Endothelial cell of umbilical vein (primary cell): Measurements from ENCODE around the gene CHM. TPM values are rescaled to one million over a fixed set of nuclear protein-coding genes. Genes with fewer than 3 reads are reported as not detected.

ENCODE experiments used
- BruUV-seq: library from RNA; stranded (reverse); fragments of 400-500 nt; replicated peaks from 2 replicates; lab custom pipeline; 2021; lab: Mats Ljungman, UMichigan
- CTCF ChIA-PET: fragments of 300-600, 350-600 bp; sonication (Branson Sonifier 250); formaldehyde crosslinking; loops from one replicate; lab custom pipeline; 2021; ENCODE audit warnings: antibody characterized with exemption, inconsistent platforms; lab: Charles Lee
- POLR2A ChIA-PET: fragments of 300-600, 350-600 bp; sonication (Branson Sonifier 250); formaldehyde crosslinking; loops from one replicate; lab custom pipeline; 2021; ENCODE audit warnings: antibody characterized with exemption, inconsistent platforms; lab: Charles Lee
- DNase-seq: peaks from one replicate; pipeline ENCODE4 v3.0.0-alpha.2; 2011; ENCODE audit warnings: low read depth, low spot score
- FAIRE-seq: peaks from 2 replicates; lab custom pipeline; 2011; peaks lifted over from hg19 to GRCh38; lab: Jason Lieb, UNC
- H2AFZ ChIP-seq: 2 replicates; pipeline ENCODE4 v1.6.0; 2012; ENCODE audit warnings: low read depth, low read length, control low read depth, inconsistent platforms
- H3K27ac ChIP-seq: 2 replicates; pipeline ENCODE4 v1.5.1; 2011; ENCODE audit warnings: low read depth, mild to moderate bottlenecking, control low read depth, low read length, moderate library complexity; ENCODE audit not compliant: insufficient read depth
- H3K27me3 ChIP-seq, 2 experiments: 2 replicates each; pipeline versions ENCODE4 v1.6.0 to v1.6.1; 2011; ENCODE audit warnings: low read length in 2 of 2, mixed read lengths in 1 of 2; ENCODE audit not compliant: control insufficient read depth in 2 of 2, insufficient read depth in 2 of 2
- H3K36me3 ChIP-seq, 2 experiments: 2 replicates in 1 of 2; 3 replicates in 1 of 2; pipeline ENCODE4 v1.5.1; 2011; ENCODE audit warnings: low read length in 2 of 2, mild to moderate bottlenecking in 1 of 2, moderate library complexity in 1 of 2; ENCODE audit not compliant: control insufficient read depth in 2 of 2, insufficient read depth in 2 of 2; ENCODE audit errors: extremely low read depth in 1 of 2
- H3K4me1 ChIP-seq: 3 replicates; pipeline ENCODE4 v1.5.1; 2011; ENCODE audit warnings: mild to moderate bottlenecking, low read length; ENCODE audit not compliant: control insufficient read depth, insufficient read depth; ENCODE audit errors: extremely low read depth
- H3K4me2 ChIP-seq: 2 replicates; pipeline ENCODE4 v1.6.1; 2011; ENCODE audit warnings: low read length, control low read depth, mixed read lengths; ENCODE audit not compliant: insufficient read depth
- H3K4me3 ChIP-seq, 3 experiments: fragments of 200-600 bp in 1 of 3; sonication (generic), shearing (Covaris generic) in 1 of 3; replicated peaks in 1 of 3; 2 replicates each; pipeline ENCODE4 v1.5.1; 2011 to 2016; ENCODE audit warnings: control low read depth in 3 of 3, low read length in 3 of 3, mild to moderate bottlenecking in 2 of 3, inconsistent platforms in 1 of 3, low read depth in 1 of 3, moderate library complexity in 1 of 3; ENCODE audit not compliant: insufficient read depth in 1 of 3
- H3K79me2 ChIP-seq: 2 replicates; pipeline ENCODE4 v1.6.0; 2012; ENCODE audit warnings: low read length, inconsistent platforms; ENCODE audit not compliant: control insufficient read depth, insufficient read depth
- H3K9ac ChIP-seq: replicated peaks from 2 replicates; pipeline ENCODE3; 2011; ENCODE audit warnings: low read length, control low read depth; ENCODE audit not compliant: insufficient read depth; ENCODE audit errors: extremely low read depth
- H3K9me1 ChIP-seq: replicated peaks from 3 replicates; pipeline ENCODE4 v1.6.0; 2011; ENCODE audit warnings: mild to moderate bottlenecking, low read length; ENCODE audit not compliant: control insufficient read depth, insufficient read depth; ENCODE audit errors: extremely low read depth
- H3K9me3 ChIP-seq: replicated peaks from 2 replicates; pipeline ENCODE4 v1.5.1; 2012; ENCODE audit warnings: low read length, inconsistent platforms; ENCODE audit not compliant: control insufficient read depth, insufficient read depth
- H4K20me1 ChIP-seq: replicated peaks from 2 replicates; pipeline ENCODE3; 2011; ENCODE audit warnings: mild to moderate bottlenecking, low read length; ENCODE audit not compliant: control insufficient read depth, insufficient read depth; ENCODE audit errors: extremely low read depth
- CTCF ChIP-seq, 2 donors: IDR thresholded peaks; 1 replicate in 1 of 2; 2 replicates in 1 of 2; pipeline ENCODE4 v1.5.1; 2011; ENCODE audit warnings: low read length in 2 of 2, mild to moderate bottlenecking in 2 of 2, moderate library complexity in 2 of 2, control low read depth in 1 of 2, inconsistent platforms in 1 of 2, low read depth in 1 of 2; ENCODE audit not compliant: insufficient read depth in 1 of 2; ENCODE audit errors: extremely low read depth in 1 of 2
- EZH2 ChIP-seq: IDR thresholded peaks from 2 replicates; pipeline ENCODE4 v1.6.1; 2012; ENCODE audit warnings: borderline replicate concordance, low read depth, mild to moderate bottlenecking, moderate library complexity, low read length, inconsistent platforms; ENCODE audit not compliant: severe bottlenecking
- FOS ChIP-seq: IDR thresholded peaks from 2 replicates; pipeline ENCODE4 v1.6.1; 2011; ENCODE audit warnings: mild to moderate bottlenecking, low read length, moderate library complexity, borderline replicate concordance; ENCODE audit not compliant: insufficient read depth
- GATA2 ChIP-seq: IDR thresholded peaks from 2 replicates; pipeline ENCODE4 v1.7.0; 2011; ENCODE audit warnings: low read depth, mild to moderate bottlenecking, moderate library complexity, mixed read lengths, low read length; ENCODE audit not compliant: insufficient read length, insufficient read depth
- JUN ChIP-seq: IDR thresholded peaks from 2 replicates; pipeline ENCODE4 v1.6.1; 2011; ENCODE audit warnings: borderline replicate concordance, low read depth; ENCODE audit not compliant: insufficient read length, insufficient read depth
- MAX ChIP-seq: IDR thresholded peaks from 2 replicates; pipeline ENCODE4 v1.6.1; 2011; ENCODE audit not compliant: insufficient read depth, insufficient read length
- MYC ChIP-seq: IDR thresholded peaks from one replicate; pipeline ENCODE4 v1.6.1; 2011; ENCODE audit warnings: mild to moderate bottlenecking, low read depth, low read length
- POLR2A ChIP-seq: IDR thresholded peaks from 2 replicates; pipeline ENCODE4 v1.6.1; 2012; ENCODE audit warnings: low read depth, mild to moderate bottlenecking, control low read depth, low read length
- POLR2AphosphoS5 ChIP-seq: IDR thresholded peaks from 2 replicates; pipeline ENCODE4 v1.6.1; 2012; ENCODE audit warnings: low read depth, mild to moderate bottlenecking, control low read depth, low read length, moderate library complexity; ENCODE audit not compliant: insufficient read depth
- dilution Hi-C: fragments of 300-500 bp; cut with MboI; formaldehyde crosslinking; loops from one replicate; pipeline ENCODE4 v1.15.0; 2019; ENCODE audit warnings: low sequenced_read_pairs; ENCODE audit not compliant: extremely low pct_ligation_motif_present
- intact Hi-C: fragments of 100-400 bp; cut with micrococcal nuclease; formaldehyde crosslinking; loops from one replicate; pipeline ENCODE4 v1.10.0; 2022
- polyA plus RNA-seq, 4 experiments: library from polyadenylated mRNA; depleted of rRNA in 3 of 4; stranded (reverse) in 3 of 4; unstranded in 1 of 4; fragments of >200 nt; gene quantifications; 2 replicates each; pipeline versions ENCODE4 v1.2.1 to v1.2.3, GENCODE V29; 2011 to 2012; ENCODE audit warnings: missing spikeins in 1 of 4
- total RNA-seq: library from RNA; stranded (reverse); gene quantifications from 2 replicates; pipeline ENCODE4 v1.2.3, GENCODE V29; 2021

The CHM gene
- total and polyA plus RNA-seq, 2 donors (not counting 3 experiments of a cell fraction or from before 2014, with no cell fraction given): 10.5 to 18.4 TPM

GRCh38 chrX:85964744-85965143 is 82.6 kb downstream of the CHM start:
- no peak for FAIRE-seq
- Histone ChIP-seq H3K9me1 (no peaks in the 10 kb centered on the region), H3K4me2 (no peak overlapping the region), H3K9me3 (no peaks in the 10 kb centered on the region), H3K27me3 (no peaks in the 10 kb centered on the region), H3K27ac (no peak overlapping the region), H3K79me2 (no peaks in the 10 kb centered on the region), H2AFZ (no peak overlapping the region), H3K9ac (no peak overlapping the region), H3K36me3 (no peaks in the 10 kb centered on the region), H4K20me1 (no peaks in the 10 kb centered on the region), H3K4me3 (no peak overlapping the region), H3K4me1 (no peaks in the 10 kb centered on the region)
- ChIA-PET POLR2A (no interaction called here), CTCF (no interaction called here)
- no TSS peak for BruUV-seq
- TF ChIP-seq EZH2: no peak
- TF ChIP-seq FOS: no peak
- TF ChIP-seq POLR2AphosphoS5: no peak
- no peak for TF ChIP-seq POLR2A
- TF ChIP-seq CTCF (IDR thresholded peaks at IDR 0.05; ENCODE audit: extremely low read depth in 1 of 2, insufficient read depth in 1 of 2, low read depth in 1 of 2, low read length in 2 of 2): no peak
- TF ChIP-seq JUN: no peak
- no peak for TF ChIP-seq MAX
- no peak for TF ChIP-seq MYC
- no peak for TF ChIP-seq GATA2
- intact Hi-C loops: no loop called here
- no peak for DNase-seq
- dilution Hi-C loops: no loop called here
